GM21390 (cell line): Measurements from ENCODE around the gene OPRL1.

Source experiments
- ATAC-seq: cut with Tn5 transposase; IDR thresholded peaks from one replicate; pipeline ENCODE4 v1.9.1; 2021; ENCODE audit not compliant: unreplicated experiment

Gene OPRL1

GRCh38 chr20:64055893-64056638 is 23.8 kb upstream of the OPRL1 start:
- no peak for ATAC-seq

- no peak for ATAC-seq
Measured at GRCh38 chr20:64056639-64056888, 23.3 kb upstream of the OPRL1 start.

- ATAC-seq, result no peak
Measured at GRCh38 chr20:64056889-64057627, 22.8 kb upstream of the OPRL1 start.

GRCh38 chr20:64057628-64058498 is 22.0 kb upstream of the OPRL1 start:
- no peak for ATAC-seq

GRCh38 chr20:64058536-64058935 is 21.3 kb upstream of the OPRL1 start:
- ATAC-seq, result no peak

GRCh38 chr20:64062276-64062595 is 17.6 kb upstream of the OPRL1 start:
- ATAC-seq, result no peak

GRCh38 chr20:64062596-64063388 is 17.1 kb upstream of the OPRL1 start, which contains the start of gene TCEA2:
TSS of gene TCEA2 (plus strand) at chr20:64063198. CDS start at chr20:64063313, 115 bp downstream.
- ATAC-seq, result peak; percentile 72

- no peak for ATAC-seq
Measured at GRCh38 chr20:64063389-64064144, 16.3 kb upstream of the OPRL1 start.

GRCh38 chr20:64064145-64064698 is 15.7 kb upstream of the OPRL1 start:
- ATAC-seq, result no peak

GRCh38 chr20:64065062-64065973 is 14.6 kb upstream of the OPRL1 start:
- ATAC-seq, result no peak

- ATAC-seq, result no peak
Measured at GRCh38 chr20:64065974-64066343, 13.9 kb upstream of the OPRL1 start.

- ATAC-seq, result no peak
Measured at GRCh38 chr20:64067005-64067632, 12.8 kb upstream of the OPRL1 start.

GRCh38 chr20:64067733-64068307 is 12.1 kb upstream of the OPRL1 start:
- no peak for ATAC-seq

GRCh38 chr20:64068386-64069208 is 11.3 kb upstream of the OPRL1 start:
- no peak for ATAC-seq

- no peak for ATAC-seq
Measured at GRCh38 chr20:64069209-64069613, 10.7 kb upstream of the OPRL1 start.

- ATAC-seq, result no peak
Measured at GRCh38 chr20:64069614-64070243, 10.2 kb upstream of the OPRL1 start.
